ENCODE data around the gene MKRN1. TPM values are rescaled to one million over a fixed set of nuclear protein-coding genes. Genes with fewer than 3 reads are reported as not detected.

The MKRN1 gene
- total RNA-seq, 1 donor from 2014 or later: 67.9 TPM

- Mint-ChIP-seq H3K4me1 (ENCODE audit: low read depth) (no peaks in the 10 kb centered on the region), H3K4me3 (ENCODE audit: unreplicated experiment) (no peak overlapping the region), H3K9me3 (ENCODE audit: low read depth) (no peaks in the 10 kb centered on the region), H3K36me3 (ENCODE audit: low read depth) (peaks cover 30% of the 10 kb centered on the region), H3K27ac (ENCODE audit: unreplicated experiment) (no peak overlapping the region), H3K27me3 (ENCODE audit: low read depth) (no peaks in the 10 kb centered on the region)
- no peak for DNase-seq (ENCODE audit: low spot score)
- TF ChIP-seq, protein P1, sequence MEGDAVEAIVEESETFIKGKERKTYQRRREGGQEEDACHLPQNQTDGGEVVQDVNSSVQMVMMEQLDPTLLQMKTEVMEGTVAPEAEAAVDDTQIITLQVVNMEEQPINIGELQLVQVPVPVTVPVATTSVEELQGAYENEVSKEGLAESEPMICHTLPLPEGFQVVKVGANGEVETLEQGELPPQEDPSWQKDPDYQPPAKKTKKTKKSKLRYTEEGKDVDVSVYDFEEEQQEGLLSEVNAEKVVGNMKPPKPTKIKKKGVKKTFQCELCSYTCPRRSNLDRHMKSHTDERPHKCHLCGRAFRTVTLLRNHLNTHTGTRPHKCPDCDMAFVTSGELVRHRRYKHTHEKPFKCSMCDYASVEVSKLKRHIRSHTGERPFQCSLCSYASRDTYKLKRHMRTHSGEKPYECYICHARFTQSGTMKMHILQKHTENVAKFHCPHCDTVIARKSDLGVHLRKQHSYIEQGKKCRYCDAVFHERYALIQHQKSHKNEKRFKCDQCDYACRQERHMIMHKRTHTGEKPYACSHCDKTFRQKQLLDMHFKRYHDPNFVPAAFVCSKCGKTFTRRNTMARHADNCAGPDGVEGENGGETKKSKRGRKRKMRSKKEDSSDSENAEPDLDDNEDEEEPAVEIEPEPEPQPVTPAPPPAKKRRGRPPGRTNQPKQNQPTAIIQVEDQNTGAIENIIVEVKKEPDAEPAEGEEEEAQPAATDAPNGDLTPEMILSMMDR (IDR thresholded peaks at IDR 0.05): no peak
Measured at GRCh38 chr7:140453273-140453672, 26.0 kb downstream of the MKRN1 start.

- no peak for DNase-seq (ENCODE audit: low spot score)
- H3K9me3 Mint-ChIP-seq (ENCODE audit: low read depth): no peaks in the 10 kb centered on the region
- H3K36me3 Mint-ChIP-seq (ENCODE audit: low read depth): peaks cover 26% of the 10 kb centered on the region
- H3K27me3 Mint-ChIP-seq (ENCODE audit: low read depth): no peaks in the 10 kb centered on the region
- no peaks in the 10 kb centered on the region for H3K4me1 Mint-ChIP-seq (ENCODE audit: low read depth)
- no peak overlapping the region for H3K4me3 Mint-ChIP-seq (ENCODE audit: unreplicated experiment)
- no peak overlapping the region for H3K27ac Mint-ChIP-seq (ENCODE audit: unreplicated experiment)
- TF ChIP-seq, protein P1 (IDR thresholded peaks at IDR 0.05): no peak
Measured at GRCh38 chr7:140451716-140452115, 27.6 kb downstream of the MKRN1 start.

GRCh38 chr7:140448781-140449480 lies 30.4 kb downstream of the MKRN1 start:
- DNase-seq (ENCODE audit: low spot score): peak; percentile 10
- no peaks in the 10 kb centered on the region for H3K27me3 Mint-ChIP-seq (ENCODE audit: low read depth)
- peaks cover 8% of the 10 kb centered on the region for H3K36me3 Mint-ChIP-seq (ENCODE audit: low read depth)
- no peak overlapping the region for H3K4me3 Mint-ChIP-seq (ENCODE audit: unreplicated experiment)
- no peaks in the 10 kb centered on the region for H3K9me3 Mint-ChIP-seq (ENCODE audit: low read depth)
- no peaks in the 10 kb centered on the region for H3K4me1 Mint-ChIP-seq (ENCODE audit: low read depth)
- TF ChIP-seq, protein P1 (IDR thresholded peaks at IDR 0.05): no peak
- no peak overlapping the region for H3K27ac Mint-ChIP-seq (ENCODE audit: unreplicated experiment)

GRCh38 chr7:140447841-140448240 lies 31.5 kb downstream of the MKRN1 start:
- TF ChIP-seq, protein P1 (IDR thresholded peaks at IDR 0.05): no peak
- no peak overlapping the region for H3K4me3 Mint-ChIP-seq (ENCODE audit: unreplicated experiment)
- H3K9me3 Mint-ChIP-seq (ENCODE audit: low read depth): no peaks in the 10 kb centered on the region
- no peaks in the 10 kb centered on the region for H3K27me3 Mint-ChIP-seq (ENCODE audit: low read depth)
- no peaks in the 10 kb centered on the region for H3K4me1 Mint-ChIP-seq (ENCODE audit: low read depth)
- peaks cover 4% of the 10 kb centered on the region for H3K36me3 Mint-ChIP-seq (ENCODE audit: low read depth)
- H3K27ac Mint-ChIP-seq (ENCODE audit: unreplicated experiment): no peak overlapping the region
- DNase-seq (ENCODE audit: low spot score): no peak

- no peaks in the 10 kb centered on the region for H3K27me3 Mint-ChIP-seq (ENCODE audit: low read depth)
- no peaks in the 10 kb centered on the region for H3K4me1 Mint-ChIP-seq (ENCODE audit: low read depth)
- H3K9me3 Mint-ChIP-seq (ENCODE audit: low read depth): no peaks in the 10 kb centered on the region
- no peak overlapping the region for H3K27ac Mint-ChIP-seq (ENCODE audit: unreplicated experiment)
- TF ChIP-seq, protein P1 (IDR thresholded peaks at IDR 0.05): no peak
- no peak overlapping the region for H3K4me3 Mint-ChIP-seq (ENCODE audit: unreplicated experiment)
- H3K36me3 Mint-ChIP-seq (ENCODE audit: low read depth): no peaks in the 10 kb centered on the region
- no peak for DNase-seq (ENCODE audit: low spot score)
Measured at GRCh38 chr7:140446467-140446866, 32.8 kb downstream of the MKRN1 start.
